Stimulated activated CD4-positive, alpha-beta T cell treated with anti-CD3 and anti-CD28 coated beads, Interleukin-4, amount 100 ng/mL, for 1 hour (primary cell): ENCODE measurements around the gene BTBD16.

ENCODE experiments used
- DNase-seq: peaks from one replicate; pipeline ENCODE4 v3.0.0-alpha.2; 2020

BTBD16 gene

DNA sequence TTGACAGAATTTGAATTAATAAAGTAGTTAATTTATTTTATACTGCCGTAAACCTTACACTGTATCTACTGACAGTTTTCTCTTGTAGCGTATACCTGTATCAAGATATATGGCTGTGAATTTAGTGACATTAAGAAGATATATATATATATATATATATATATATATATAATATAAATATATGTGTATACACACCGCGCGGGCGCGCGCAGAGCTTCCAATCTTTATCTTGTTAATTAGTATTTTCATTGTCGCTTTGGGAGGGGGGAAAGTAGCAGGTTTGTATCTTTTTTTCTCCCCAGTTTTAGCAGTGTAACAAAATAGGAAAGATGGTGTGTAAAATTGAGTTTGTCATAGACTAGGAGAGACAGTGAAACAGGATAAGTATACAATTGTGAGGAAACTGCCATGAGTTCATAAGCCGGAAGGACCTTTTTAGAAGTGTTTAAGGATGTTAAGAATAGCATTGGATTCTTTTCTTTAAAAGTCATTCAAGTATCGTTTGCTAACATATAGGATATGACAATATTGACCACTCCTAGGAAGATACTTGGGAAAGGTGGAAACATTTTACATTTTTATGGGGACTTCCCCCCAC, 105.4 kb downstream of the BTBD16 start:
- no peak for DNase-seq

DNA sequence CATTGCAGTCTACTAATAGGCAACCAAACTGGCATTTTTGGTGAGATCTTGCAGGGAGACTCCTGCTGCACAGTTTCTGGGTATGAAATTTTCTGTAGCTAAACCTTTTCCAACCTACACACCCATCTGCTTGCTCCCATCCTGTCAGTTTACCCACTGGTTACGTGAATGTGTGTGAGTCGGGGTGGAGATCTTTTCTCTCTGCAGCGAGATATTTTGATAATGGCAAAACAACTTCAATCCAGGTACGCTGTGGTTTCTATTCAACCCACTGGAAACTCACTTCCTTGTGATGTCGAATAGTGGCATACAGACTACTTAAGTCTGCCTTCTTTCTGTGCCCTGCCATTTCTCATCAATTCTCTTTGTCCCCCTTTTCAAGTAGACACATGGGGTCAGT, 107.9 kb downstream of the BTBD16 start:
- no peak for DNase-seq

DNA sequence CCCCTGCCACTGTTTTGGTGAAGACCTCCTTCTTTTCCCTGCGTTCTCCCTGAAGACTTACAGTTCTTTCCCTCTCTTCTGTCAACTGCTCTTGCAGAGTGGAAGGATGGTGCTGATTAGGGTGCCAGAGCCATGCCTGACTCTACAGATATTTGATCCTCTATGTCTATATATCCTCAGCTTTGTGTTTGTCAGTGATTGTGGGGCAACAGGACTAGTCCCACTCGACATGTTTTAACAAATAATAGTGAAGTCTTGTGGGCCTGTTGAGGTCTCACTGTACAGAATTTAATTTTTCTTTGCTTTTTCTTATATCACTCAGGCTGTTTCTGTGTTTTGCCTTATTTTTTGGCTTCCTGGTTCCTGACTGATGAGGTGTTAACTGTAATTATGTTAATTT, 108.4 kb downstream of the BTBD16 start:
- no peak for DNase-seq

DNA sequence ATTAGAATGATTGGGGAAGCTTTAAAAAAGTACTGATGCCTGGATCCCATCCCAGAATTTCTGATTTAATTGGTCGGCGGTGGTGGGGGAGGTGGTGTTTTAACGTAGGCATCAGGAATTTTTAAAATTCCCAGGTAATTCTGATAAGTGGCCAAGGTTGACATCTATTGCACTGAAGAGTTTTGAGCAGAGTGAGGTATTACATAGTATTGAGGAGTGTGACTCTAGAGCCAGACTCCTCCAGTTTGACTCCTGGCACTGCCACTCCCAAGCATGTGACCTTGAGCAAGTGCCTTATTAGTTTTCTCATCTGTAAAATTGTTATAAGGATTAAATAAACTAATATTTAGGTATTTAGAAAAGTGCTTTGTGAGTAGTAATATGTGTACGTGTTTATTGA, 109.6 kb downstream of the BTBD16 start:
- no peak for DNase-seq

DNA sequence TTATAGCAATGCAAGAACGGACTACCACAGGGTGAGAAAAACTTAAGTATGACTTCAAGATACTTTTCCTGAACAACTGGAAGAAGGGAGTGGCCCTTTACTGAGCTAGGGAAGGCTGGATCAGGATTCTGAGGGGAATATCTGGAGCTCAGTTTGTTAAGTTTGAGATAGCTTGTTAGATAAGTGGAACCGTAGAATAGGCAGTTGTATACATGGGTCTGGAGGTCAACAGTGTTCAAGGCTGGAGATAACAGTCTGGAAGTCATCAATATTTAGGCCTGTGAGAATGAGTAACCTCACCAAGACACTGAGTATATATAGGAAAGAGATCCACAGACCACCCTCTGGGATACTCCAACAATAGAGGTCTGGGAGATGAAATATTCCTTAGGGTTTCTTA, 110.6 kb downstream of the BTBD16 start:
- DNase-seq, result no peak

DNA sequence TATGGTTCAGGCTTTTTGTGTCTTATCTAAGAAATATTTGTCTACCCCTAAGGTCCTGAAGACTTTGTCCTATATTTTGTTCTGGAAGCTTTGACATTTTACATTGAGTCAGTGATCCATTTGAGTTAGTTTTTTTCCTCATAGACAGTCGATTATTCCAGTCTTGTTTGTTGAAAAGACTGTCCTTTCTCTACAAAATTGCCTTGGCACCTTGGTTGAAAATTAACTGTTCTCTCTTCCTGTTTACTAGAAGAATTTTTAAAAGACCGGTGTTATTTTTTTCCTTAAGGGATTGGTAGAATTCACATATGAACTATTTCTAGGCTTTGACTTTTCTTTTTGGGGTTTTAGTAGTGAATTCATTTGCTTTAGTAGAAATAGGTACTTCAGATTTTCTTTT, 115.4 kb downstream of the BTBD16 start:
- no peak for DNase-seq

DNA sequence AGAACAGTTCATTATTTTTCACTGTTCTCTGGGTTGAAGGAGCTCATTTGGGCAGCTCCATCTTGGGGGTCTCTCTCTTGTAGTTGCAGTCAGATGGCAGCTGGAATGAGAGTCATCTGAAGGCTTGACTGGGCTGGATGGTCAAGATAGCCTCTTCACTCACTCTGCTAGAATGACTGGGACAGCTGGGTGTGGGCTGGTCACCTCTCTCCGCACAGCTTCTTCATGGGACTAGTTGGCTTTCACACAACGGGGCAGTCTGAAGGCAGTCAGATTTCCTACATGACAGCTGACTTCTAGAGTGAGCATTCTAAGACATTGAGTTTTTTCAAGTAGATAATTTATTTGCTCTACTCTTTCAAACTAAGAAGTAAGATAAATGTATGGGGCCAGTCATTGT, 116.5 kb downstream of the BTBD16 start:
- DNase-seq, result no peak
